Activated gamma-delta T cell (primary cell): Measurements from ENCODE around the gene INPP5F.
"Not testable (repeated sequence)": the region's sequence is repeated elsewhere in the genome, so short reads cannot be mapped to it uniquely, and the experiment has no call there.

Experiments used
- DNase-seq: peaks from one replicate; lab custom pipeline; 2025; lab: John Stamatoyannopoulos, UW

The INPP5F gene

DNA sequence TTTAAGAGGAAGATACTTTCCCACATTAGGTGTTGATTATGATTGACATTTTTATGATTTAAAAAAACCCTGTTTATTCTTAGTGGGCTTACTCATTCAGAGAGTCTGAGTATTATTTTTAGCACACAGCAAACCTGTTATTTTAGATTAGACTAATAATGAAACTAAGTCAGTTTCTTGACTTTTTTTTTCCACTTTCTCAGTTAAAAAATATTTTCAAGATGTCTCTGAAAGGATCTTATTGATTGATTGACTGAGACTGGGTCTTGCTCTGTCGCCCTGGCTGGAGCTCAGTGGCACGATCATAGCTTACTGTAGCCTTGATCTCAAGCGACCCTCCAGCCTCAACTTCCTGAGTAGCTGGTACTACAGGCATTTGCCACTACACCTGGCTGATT lies 20.4 kb upstream of the INPP5F start:
- DNase-seq: no peak

DNA sequence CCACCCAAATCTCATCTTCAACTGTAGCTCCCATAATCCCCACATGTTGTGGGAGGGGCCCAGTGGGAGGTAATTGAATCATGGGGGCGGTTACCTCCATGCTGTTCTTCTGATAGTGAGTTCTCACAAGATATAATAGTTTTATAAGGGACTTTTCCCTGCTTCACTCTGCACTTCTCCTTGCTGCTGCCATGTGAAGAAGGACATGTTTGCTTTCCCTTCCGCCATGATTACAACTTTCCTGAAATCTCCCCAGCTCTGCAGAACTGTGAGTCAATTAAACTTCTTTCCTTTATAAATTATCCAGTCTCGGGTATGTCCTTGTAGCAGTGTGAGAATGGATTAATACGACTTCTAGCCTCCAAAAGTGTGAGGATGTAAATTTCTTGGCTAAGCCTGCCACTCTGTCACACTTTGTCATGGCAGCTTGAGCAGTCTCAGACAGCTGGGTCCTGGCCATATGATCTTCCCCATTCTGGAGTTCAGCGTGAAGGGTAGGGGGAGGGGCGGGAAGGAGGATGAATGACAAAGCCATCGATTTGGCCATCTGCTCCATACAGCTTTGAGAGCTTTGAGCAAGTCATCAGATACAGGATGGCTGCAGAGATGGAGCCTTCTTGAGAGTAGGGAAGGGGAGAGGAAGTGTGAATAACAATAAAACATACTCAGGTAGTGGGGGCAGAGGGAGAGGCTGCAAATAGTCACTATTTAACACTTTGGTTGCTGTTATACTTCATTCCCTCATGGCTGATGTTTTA lies 19.1 kb upstream of the INPP5F start:
- DNase-seq: no peak

DNA sequence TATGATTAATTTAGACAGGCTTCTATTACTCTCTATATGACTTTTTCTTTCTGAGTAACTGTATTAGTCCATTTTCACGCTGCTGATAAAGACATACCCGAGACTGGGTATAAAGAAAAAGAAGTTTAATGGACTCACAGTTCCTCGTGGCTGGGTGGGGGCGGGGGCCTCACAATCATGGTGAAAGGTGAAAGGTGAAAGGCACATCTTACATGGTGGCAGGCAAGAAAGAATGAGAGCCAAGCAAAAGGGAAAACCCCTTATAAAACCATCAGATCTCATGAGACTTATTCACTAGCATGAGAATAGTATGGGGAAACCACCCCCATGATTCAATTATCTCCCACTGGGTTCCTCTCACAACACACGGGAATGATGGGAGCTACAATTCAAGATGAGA lies 18.5 kb upstream of the INPP5F start:
- not testable (repeated sequence) for DNase-seq

- not testable (repeated sequence) for DNase-seq
Measured at GRCh38 chr10:119710935-119711334, 14.9 kb upstream of the INPP5F start.

DNA sequence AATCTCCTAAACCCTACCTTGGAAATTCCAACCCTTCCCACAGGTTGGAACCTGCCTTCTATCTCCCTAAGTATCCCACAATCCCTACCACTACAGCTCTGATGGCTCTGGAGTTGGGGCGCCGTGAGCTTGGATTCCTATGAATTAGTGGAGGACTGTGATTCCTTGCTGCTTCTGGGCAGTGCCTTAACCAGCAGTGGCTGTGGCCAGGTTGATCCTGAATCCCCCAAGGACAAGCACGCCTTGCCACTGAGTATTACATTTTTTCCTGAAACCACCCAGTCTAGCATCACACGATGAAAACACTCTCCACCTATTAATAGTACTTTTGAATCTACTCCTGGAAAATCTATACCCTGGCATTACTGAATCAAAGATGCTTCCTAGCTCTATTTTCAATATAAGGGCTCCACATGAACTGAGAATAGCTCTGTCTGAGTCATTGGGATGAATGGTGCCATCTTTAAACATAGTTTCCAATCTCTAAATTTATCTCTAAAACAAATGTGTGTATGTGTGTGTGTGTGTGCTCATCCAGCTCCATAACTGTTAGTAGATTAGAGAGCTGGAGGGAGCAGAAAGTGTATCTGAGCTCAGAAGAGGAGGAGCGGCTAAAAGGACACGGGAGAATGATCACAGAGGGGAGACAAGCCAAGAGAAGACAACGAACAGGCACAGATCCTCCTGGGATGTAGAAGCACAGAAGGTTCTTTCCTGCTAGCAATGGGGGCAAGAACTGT lies 11.9 kb upstream of the INPP5F start:
- DNase-seq: no peak

DNA sequence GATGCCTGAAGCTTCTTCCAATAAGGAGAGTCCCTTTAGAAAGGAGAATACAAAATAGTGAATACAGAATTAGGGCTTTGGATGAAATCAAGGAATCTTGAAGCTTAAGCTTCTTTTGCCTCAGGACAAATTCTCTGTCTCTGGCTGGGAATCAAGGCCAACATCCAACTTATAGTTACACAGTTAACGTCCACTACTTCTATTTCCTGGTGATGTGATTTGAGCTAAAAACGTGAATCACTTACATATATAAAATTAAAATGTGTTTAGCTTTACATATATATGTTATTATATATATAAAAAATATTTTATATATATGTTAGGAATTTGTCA lies 11.4 kb upstream of the INPP5F start:
- DNase-seq: no peak

GRCh38 chr10:119715628-119716505 lies 10.0 kb upstream of the INPP5F start:
- no peak for DNase-seq

DNA sequence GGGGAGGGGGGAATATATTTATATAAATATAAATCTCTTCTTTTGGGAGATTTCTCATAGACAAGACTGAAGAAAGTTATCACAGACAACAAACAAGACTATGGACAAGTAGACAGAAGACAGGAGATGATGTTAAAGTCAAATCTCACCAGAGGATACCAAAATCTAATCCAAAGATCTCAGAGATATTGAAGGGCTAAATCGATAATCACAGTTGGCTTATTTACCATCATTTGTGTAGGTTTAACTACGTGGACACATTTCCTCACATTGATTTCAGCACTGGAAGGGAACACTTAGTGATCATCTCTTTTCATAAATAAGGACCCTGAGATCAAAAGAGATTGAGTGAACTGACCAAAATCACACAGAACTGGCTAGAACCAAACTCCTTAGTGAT lies 2.7 kb upstream of the INPP5F start:
- no peak for DNase-seq

- DNase-seq: no peak
Measured at GRCh38 chr10:119723624-119724023, 2.2 kb upstream of the INPP5F start.

GRCh38 chr10:119724593-119725516 lies 995 bp upstream of the INPP5F start:
- no peak for DNase-seq

DNA sequence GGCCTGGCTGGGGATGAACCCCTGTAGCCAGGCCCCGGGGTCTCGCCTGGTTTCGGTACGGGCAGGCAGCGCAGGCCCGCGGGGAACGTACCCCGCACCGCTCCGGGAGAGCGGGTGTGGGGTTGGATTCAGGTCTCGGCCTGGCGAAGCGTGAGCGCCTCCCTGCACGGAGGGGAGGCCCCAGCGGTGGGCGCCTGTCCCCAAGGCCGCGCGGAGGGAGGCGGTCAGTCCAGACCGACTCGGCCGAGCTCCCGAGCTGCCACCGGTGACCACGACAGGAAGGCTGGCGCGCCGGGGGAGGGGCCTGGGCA lies 378 bp upstream of the INPP5F start:
- no peak for DNase-seq

DNA sequence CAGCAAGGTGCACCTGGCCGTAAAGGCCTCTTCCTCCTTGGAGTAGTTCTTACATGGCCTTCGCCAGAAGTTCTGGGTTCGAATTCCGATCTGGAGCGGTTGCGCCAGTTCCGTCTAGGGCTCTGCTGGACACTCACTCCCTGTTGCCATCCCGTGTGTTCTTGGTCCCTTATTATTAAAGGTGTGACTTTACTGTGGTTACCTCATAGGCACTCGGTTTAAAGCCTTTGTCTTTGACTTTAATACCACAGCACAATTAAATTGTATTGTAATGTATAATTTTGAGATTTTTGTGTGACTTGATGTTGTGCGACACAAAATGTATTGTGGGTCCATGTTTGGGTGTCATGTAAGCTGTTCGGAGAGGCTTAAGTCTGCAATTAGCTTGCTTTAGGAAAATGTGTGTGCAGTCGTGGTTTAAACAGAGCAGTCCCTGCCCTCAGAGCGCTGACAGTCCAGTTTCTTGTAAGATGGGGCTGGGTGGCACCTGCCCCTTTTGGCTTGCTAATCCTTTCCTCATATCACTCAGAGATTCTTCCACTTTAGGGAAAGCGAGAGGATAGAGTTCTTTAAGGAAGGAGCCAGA lies 919 bp downstream of the INPP5F start:
- no peak for DNase-seq

DNA sequence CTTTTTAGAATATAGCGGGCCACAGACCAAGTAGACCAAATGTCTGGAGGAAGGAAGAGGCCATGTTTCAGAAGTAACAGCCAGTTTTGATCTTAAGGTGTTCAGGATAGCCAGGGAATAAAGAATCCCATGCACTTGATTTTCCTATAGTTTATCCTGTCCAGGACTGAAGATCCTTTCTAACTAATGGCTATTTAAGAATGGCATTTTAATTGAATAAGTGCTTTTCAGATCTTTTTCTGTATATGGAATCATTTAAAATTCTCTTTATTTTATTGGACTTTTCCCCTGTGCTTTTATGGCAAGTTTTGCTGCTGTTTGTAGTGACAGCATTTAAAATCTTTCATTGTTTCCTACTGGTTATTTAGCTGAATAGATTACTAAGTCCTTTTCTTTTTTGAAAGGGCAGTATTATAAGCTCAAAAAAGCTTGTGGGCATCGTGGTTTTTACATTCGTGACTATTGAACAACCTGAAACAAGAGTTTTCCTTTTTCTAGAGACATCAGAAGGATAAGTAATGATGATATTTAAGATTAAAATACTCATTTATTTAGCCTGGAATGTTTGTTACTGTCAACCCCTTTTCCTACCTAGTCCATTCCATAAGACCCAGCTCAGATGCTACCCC lies 2.4 kb downstream of the INPP5F start:
- DNase-seq: no peak

- no peak for DNase-seq
Measured at GRCh38 chr10:119734396-119735332, 8.8 kb downstream of the INPP5F start.

GRCh38 chr10:119735451-119735850 lies 9.6 kb downstream of the INPP5F start:
- DNase-seq: no peak

GRCh38 chr10:119736220-119736619 lies 10.4 kb downstream of the INPP5F start:
- DNase-seq: no peak

DNA sequence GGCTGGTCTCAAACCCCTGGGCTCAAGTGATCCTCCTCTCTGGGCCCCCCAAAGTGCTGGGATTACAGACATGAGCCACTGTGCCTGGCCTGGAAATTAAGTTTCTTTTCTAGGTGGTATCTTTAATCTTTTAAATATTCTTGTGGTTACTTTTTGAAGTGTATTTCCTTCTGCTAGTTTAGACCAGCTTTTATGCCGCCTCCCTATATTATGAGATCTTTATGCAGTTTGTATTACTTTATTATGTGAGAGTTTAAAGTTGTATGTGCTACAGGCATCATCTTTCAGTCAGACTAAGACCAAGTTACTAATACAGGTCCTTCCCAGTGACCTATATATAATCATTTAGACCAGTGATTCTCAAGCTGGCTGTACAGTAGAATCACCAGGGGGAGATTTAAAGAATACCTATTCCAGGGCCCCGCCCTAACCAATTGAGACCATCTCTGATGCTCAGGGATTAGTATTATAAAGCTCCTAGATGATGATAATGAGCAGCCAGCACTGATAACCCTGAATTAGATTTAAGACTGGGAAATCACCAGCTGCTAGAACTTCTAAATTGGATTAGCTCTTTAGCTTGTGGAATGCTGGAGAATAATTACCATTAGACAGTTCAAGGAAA lies 11.3 kb downstream of the INPP5F start:
- DNase-seq: no peak

DNA sequence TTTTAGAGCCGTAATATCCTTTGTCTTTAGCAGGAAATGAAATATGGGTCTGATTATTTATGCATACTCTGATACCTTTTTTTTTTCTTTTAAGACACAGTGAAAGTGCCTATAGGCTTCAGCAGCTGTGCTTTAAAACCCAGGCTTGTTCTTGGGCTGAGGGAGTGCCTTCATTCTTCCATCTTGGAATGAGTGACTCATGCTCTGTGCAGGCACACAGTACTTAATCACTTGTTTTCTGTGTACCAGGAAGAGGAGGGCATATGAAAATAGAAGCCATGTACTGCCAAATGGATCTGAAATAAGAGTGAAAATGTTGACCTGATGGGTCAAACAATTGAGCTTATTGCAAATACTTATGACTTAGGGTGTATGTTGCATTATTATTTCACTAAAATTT lies 12.0 kb downstream of the INPP5F start:
- no peak for DNase-seq

GRCh38 chr10:119738962-119739361 lies 13.1 kb downstream of the INPP5F start:
- DNase-seq: no peak
